HG03520 (cell line): Measurements from ENCODE around the gene ENGASE.

ENCODE experiments used
- ATAC-seq: cut with Tn5 transposase; IDR thresholded peaks from one replicate; pipeline ENCODE4 v1.9.1; 2021; ENCODE audit warnings: mild to moderate bottlenecking, moderate library complexity; ENCODE audit not compliant: unreplicated experiment

Gene ENGASE

DNA sequence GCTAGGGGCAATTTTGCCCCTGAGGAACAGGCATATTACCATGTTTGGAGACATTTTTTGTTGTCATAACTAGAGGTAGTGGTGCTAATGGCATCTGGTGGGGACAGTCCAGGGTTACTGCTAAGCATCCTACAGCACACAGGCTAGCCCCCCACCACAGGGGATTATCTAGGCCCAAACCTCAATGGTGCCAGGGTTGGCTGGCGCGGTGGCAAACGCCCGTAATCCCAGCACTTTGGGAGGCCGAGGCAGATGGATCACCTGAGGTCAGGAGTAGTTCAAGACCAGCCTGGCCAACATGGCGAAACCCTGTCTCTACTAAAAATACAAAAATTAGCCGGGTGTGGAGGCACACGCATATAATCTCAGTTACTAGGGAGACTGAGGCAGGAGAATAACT lies 35.5 kb upstream of the ENGASE start:
- no peak for ATAC-seq

DNA sequence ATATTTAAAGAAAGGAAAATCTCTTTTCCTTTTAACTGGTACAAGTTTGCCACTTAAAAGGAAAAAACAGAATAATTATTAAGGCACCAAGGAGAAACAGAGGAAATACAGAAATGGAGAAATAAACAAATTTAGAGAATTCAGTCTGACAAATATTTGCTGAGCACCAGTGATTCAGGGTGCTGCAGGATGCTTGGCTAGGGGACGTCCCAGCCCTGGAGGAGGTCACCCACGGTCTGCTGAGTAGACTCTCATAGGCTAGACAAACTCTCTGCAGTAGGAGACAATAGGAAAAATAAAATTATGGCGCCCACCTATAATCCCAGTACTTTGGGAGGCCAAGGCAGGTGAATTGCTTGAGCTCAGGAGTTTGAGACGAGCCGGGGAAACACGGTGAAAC lies 34.7 kb upstream of the ENGASE start:
- no peak for ATAC-seq

DNA sequence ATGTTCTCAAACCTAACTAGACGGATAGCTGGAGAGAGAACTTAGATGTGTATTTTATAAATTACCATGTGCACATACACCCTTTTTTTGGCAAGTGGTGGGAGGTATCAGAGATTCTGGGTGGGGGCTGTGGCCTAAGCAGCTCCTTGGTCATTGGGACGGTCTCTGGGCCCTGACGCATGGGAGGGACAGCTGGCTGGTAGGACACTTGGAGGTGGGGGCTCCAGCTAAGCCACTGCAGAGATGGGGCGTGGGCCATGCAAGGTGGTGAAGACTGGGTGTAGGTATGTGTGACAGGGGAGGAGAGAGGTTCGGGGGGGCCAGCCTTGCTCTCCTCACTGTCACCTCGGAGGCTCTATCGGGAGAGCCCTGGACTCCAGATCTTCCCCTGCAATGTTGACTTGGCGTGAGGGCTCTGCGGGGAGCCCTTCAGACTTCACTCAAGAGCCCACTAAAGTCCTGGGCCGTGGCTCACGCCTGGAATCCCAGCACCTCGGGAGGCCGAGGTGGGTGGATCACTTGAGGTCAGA lies 33.5 kb upstream of the ENGASE start:
- no peak for ATAC-seq

DNA sequence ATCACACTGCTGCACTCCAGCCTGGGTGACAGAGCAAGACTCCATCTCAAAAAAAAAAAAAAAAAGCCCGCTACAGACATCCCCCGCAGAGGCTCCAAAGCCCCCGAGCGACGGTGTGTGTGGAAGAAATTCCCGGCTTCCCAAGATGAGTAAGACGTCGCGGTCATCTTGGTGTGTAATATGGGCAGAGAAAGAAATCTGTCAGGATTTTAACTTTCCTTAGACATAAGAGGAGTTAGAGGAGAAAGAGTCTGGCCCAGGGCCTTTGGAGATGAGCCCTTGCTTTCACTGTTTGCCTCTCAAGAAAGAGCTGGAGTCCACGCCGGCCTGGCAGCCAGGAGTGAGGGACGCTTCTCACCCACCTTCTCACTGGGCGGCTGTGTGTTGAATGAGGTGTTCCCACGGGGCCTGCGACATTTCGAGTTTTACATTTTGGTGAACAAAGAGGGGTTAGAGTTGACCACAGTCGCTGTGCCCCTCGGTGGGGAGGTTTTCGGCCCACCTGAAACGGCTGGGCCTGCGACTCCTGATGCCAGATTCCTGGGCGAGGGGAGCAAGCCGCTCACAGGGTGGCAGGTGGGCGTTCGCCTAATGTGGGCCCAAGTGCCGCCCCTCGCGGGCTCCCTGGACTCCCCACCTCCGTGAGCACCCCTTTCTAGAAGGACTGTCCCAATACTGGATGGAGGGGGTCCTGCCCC lies 32.8 kb upstream of the ENGASE start:
- ATAC-seq: no peak

DNA sequence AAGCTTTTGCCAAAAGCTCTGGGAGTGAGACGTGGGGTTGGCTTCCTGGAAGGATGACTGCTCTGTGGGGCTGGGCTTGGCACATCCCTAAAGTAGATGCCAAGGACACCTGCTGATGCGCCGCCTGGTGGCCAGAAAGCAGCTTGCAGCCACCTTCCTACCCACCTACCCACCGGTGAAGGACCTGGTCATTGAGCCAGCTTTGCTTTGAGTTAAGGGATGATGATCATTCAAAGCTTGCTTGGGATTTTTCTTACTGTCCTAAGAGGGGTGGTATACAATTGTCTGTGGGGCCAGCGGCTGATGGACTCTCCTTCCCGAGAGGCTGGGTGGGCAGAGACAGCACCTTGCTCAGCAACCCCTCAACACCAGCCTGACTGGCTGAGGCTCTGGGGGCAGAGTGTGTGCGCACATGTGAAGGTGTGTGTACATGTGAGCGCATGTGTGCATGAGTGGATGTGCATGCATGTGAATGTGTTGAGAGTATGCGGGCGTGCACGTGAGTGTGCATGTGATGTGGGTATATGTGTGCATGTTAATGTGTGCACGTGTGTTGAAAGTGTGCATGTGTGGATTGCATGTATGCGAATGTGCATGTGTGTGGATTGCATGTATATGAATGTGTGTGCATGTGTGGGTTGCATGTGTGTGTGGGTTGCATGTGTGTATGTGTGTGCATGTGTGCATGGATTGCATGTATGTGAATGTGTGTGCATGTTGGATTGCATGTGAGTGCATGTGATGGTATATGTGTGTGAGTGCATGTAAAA lies 32.0 kb upstream of the ENGASE start:
- no peak for ATAC-seq

DNA sequence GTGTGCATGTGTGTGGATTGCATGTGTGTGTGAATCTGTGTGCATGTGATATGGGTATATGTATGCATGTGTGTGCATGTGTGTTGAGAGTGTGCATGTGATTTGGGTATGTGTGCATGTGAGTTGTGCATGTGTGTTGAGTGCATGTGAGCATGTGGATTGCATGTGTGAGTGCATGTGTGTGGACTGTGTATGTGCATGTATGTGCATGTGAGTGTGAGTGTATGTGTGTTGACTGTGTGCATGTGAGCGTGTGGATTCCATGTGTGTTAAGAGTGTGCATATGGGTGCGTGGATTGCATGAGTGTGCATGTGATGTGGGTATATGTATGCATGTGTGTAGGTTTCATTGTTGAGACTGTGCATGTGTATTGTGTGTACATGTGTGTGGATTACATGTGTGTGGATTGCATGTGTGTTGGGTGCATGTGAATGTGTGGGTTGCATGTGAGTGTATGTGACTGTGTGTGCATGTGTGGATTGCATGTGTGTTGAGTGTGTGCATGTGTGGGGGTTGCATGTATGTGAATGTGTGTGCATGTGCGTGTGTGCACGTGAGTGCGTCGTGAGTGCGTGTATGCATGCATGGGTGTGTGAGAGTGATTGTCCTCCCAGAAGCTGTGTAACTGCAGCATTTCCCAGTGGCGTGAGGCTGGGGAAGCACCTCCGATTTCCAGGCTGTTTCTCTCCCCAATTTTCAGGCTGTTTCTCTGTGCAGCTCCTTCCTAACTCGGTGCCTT lies 31.3 kb upstream of the ENGASE start:
- no peak for ATAC-seq

DNA sequence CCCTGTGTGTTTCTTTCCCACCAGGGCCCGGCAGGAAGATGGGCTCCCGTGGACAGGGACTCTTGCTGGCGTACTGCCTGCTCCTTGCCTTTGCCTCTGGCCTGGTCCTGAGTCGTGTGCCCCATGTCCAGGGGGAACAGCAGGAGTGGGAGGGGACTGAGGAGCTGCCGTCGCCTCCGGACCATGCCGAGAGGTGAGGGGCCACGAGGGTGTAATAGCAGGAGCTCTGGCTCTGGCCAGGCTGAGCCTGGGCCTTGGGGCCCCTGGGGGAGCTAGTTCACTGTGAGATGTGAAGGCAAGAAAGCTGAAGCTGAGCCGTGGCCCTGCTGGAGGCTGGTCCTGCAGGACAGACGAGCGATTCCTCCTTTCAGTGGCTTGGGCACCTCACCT lies 30.7 kb upstream of the ENGASE start:
- no peak for ATAC-seq

DNA sequence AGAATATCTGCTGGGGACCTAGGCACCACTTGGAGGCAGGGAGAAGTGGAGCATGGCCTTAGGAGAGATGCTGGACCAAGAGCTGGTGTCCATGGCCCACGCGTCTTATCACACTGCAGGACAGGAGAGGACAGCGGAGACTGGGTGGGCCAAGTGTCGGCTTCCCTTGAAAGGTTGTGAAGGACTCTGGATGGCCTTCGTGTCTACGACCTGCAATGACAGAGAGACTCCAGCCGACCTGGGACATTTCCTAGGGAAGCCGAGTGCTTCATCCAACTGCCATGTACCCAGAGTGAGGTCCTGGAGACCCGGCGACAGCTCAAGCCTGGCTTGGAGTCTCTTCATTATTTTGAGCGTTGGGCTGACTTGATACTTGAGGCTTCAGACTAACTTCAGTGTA lies 30.2 kb upstream of the ENGASE start:
- ATAC-seq: no peak

DNA sequence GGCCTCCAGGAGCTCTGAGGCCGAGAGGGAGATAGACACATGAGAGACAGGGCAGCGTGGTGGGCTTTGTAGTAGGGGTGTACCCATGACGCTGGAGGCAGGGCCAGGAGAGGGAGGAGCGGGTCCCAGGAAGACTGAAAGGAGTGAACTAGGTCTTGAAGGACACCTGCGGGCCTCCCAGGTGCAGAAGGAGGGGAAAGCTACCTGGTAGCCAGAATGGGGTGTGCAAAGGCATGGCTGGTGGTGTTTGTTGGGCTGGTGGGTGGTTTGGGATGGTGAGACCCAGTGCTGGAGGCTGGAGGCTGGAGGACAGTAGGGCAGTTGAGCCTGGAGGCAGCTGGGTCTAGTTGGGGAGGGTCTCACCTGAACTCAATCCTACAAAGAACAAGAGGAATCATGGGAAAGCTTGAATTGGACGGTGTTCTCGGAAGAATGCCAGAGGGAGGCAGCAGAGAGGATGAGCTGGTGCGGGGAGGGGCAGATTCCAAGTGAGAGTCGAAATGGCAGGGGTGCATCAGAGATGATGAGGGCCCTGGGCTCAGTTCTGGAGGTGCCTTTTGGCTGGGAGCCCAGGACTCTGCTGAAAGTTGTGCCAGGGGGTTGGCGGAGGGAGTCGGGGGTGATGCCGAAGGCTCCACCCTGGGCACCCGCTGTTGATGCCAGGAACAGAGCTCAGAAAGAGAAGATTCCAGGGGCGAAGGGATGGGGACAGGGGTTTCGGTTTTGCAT lies 29.5 kb upstream of the ENGASE start:
- no peak for ATAC-seq

DNA sequence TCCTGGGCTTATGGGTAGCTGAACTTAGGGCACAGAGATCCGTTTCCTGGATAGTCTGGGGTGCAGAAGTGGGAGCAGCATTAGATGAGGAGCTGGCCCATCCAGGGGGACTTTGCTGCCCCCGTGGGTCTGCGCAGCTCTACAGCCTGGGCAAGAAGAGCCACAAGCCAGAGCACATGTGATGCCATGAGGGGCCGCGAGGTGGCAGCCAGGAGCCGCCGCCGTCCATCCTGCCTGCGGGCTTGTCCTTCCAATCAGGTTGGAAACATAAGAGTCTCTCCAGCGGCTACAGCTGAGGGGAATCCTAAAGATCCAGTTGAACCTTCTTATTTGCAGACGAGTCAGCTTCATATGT lies 28.8 kb upstream of the ENGASE start:
- ATAC-seq: no peak

DNA sequence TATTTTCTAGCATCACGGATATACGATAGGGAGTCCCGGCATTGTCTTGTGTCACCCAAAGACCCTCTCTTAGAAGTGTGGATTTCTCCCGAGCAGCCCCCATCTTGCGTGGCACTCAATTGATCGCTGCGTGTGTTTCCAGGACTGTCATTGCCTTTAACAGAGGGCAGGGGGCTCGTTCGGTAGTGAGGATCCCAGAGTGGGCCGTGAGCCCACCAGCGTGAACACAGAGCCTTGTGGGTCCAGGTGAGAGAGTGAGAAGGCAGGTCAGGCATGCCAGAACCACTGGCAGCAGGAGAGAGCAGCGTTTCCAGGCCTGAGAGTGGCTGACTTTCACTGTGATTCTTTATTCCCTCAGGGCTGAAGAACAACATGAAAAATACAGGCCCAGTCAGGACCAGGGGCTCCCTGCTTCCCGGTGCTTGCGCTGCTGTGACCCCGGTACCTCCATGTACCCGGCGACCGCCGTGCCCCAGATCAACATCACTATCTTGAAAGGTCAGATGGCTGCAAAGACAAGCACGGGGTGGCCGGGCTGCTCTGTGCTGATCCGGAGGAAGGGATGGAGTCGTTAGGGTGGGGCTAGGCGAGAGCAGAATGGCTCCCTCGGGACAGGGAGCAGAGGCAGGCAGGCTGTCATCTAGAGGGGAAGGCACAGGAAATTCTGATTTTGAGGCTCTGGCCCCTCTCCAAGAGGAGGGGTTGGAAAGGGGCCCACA lies 28.3 kb upstream of the ENGASE start:
- ATAC-seq: no peak

DNA sequence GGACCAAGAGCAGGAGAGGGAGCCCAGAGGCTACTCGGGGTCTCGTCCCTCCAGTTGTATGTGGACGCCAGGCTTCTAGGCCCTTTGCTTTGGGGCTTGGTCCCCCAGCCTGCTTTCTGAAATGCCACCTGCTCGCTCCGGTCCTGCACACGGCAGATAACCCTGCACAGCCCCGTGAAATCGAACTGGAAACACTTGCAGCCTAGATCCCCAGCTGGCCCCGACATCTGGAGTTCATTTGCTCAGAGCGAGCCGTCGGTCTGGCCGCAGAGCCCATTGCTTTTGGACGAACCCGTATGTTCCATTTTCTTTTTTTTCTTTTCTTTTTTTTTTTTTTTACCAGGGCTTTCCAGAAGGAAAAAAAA lies 27.7 kb upstream of the ENGASE start:
- no peak for ATAC-seq

DNA sequence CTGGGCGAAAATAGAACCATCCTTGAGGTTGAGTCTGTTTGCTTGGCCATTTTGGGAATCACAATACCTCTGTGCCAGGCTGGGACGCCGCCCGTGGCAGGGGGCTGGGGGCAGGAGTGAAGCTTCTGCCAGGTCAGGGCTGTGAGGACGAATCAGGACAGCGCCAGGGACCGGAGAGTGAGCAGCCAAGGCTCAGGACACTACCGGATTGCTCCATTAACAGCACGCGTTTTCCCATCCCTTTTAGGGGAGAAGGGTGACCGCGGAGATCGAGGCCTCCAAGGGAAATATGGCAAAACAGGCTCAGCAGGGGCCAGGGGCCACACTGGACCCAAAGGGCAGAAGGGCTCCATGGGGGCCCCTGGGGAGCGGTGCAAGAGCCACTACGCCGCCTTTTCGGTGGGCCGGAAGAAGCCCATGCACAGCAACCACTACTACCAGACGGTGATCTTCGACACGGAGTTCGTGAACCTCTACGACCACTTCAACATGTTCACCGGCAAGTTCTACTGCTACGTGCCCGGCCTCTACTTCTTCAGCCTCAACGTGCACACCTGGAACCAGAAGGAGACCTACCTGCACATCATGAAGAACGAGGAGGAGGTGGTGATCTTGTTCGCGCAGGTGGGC lies 27.2 kb upstream of the ENGASE start:
- no peak for ATAC-seq

DNA sequence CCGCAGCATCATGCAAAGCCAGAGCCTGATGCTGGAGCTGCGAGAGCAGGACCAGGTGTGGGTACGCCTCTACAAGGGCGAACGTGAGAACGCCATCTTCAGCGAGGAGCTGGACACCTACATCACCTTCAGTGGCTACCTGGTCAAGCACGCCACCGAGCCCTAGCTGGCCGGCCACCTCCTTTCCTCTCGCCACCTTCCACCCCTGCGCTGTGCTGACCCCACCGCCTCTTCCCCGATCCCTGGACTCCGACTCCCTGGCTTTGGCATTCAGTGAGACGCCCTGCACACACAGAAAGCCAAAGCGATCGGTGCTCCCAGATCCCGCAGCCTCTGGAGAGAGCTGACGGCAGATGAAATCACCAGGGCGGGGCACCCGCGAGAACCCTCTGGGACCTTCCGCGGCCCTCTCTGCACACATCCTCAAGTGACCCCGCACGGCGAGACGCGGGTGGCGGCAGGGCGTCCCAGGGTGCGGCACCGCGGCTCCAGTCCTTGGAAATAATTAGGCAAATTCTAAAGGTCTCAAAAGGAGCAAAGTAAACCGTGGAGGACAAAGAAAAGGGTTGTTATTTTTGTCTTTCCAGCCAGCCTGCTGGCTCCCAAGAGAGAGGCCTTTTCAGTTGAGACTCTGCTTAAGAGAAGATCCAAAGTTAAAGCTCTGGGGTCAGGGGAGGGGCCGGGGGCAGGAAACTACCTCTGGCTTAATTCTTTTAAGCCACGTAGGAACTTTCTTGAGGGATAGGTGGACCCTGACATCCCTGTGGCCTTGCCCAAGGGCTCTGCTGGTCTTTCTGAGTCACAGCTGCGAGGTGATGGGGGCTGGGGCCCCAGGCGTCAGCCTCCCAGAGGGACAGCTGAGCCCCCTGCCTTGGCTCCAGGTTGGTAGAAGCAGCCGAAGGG lies 26.4 kb upstream of the ENGASE start:
- ATAC-seq: no peak

DNA sequence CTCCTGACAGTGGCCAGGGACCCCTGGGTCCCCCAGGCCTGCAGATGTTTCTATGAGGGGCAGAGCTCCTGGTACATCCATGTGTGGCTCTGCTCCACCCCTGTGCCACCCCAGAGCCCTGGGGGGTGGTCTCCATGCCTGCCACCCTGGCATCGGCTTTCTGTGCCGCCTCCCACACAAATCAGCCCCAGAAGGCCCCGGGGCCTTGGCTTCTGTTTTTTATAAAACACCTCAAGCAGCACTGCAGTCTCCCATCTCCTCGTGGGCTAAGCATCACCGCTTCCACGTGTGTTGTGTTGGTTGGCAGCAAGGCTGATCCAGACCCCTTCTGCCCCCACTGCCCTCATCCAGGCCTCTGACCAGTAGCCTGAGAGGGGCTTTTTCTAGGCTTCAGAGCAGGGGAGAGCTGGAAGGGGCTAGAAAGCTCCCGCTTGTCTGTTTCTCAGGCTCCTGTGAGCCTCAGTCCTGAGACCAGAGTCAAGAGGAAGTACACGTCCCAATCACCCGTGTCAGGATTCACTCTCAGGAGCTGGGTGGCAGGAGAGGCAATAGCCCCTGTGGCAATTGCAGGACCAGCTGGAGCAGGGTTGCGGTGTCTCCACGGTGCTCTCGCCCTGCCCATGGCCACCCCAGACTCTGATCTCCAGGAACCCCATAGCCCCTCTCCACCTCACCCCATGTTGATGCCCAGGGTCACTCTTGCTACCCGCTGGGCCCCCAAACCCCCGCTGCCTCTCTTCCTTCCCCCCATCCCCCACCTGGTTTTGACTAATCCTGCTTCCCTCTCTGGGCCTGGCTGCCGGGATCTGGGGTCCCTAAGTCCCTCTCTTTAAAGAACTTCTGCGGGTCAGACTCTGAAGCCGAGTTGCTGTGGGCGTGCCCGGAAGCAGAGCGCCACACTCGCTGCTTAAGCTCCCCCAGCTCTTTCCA lies 25.5 kb upstream of the ENGASE start:
- no peak for ATAC-seq

DNA sequence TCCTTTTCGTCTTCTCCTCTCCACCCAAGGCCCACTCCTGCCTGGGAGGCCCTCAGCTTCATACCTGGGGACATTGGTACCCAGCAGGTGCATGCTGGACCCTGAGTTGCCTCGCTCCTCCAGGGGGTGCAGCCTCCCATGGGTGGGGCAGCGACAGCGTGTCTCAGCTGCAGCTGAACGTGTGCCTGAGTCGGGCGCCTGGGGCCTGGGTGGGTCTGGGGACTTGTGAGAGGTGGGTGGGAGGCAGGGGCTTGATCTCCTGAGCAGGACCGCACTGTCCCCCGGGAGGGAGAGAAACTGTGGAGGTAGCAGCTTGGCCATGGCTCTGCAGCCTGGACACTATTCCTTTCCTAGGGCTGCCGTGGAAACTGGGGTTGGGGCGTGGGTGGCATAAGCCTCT lies 24.8 kb upstream of the ENGASE start:
- no peak for ATAC-seq

DNA sequence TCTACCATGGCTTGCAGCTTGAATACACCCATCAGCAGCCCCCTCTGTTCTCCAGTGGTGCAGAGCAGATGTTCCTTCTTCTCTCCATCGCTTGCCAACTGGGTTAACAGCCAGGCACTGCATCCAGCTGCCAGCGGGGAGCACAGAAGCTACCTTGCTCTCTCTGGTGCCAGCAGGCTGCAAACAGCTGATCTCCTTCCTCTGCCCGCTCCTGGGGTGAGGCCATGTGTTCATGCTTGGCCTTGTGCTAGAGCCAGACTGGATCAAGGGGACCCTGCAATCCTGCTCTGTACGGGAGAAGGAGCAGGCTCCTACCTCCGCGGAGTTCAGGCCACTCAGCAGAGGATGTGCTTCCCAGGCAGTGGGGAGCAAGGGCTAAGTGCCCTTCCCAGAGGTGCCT lies 24.1 kb upstream of the ENGASE start:
- no peak for ATAC-seq

DNA sequence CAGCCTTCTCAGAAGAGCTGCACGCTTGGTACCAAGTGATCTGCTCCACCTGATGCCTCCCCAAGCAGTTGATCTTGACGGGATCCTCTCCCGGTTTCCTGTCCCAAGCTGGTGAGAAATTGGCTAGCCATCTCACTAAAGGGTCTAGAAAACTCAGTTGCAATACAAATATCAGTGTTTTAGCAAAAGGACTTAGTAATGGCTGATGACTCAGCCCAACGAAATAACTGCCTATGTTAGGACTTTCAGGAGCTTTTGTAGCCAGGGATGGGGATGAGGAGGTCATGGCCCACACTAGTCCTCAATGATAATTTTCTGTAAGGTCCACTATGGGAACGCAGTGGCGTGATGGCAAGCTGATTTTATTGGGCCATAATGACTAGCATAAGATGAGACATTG lies 23.3 kb upstream of the ENGASE start:
- no peak for ATAC-seq
